Measurements from ENCODE around the gene ZNF341.
"Not testable (repeated sequence)": the region's sequence is repeated elsewhere in the genome, so short reads cannot be mapped to it uniquely, and the experiment has no call there.

The ZNF341 gene

GRCh38 chr20:33731693-33732165 lies at the start of gene ZNF341:
Gene ZNF341, plus strand, starts transcription at chr20:33731996. Its CDS starts 26 bp downstream, at chr20:33732022.
- DNase-seq (ENCODE audit: low spot score), result peak; percentile 87

DNA sequence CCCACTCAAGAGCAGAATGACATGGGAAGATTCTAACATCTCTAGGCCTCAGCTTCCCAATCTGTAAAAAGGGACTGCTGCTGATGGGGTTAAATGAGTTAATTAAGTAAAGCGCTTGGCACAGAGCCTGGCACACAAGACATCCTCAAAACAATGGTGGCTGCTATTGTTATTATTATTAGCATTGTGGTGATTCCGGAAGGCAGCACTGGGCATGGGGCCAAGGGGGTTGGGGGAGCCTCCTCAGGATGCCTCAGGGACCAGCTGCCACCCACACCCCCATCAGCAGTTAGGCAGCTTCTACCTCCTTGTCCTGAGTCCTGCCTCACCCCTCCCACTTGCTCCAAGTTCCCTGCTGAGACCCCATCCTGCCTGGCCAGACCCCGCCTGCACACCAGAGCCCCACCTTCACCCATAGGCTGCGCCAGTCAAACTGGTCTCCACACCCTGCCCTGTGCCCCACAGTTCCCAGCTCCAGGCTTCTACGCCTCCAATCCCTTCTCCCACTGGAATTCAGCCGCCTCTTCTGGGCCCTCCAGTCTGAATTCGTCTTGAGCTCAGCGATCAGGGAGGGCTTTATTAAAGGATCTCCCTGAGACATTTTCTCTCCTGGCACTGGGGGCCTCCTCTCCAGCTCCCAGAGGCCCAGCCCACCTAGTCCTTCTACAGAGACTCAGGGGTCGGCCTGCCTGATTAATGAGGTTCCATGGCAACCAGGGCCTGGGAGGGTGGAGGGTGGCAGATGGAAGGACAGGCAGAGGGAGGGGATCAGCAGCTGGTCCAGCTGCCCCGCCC lies 47.1 kb upstream of the ZNF341 start:
- DNase-seq (ENCODE audit: low spot score), result no peak

GRCh38 chr20:33685328-33686099 lies 46.3 kb upstream of the ZNF341 start:
- DNase-seq (ENCODE audit: low spot score), result peak; percentile 79

GRCh38 chr20:33686100-33686983 lies 45.5 kb upstream of the ZNF341 start, which contains the start of gene E2F1:
Gene E2F1, minus strand, starts transcription at chr20:33686385. Its CDS starts 121 bp downstream, at chr20:33686264.
- peak; percentile 100 for DNase-seq (ENCODE audit: low spot score)

- no peak for DNase-seq (ENCODE audit: low spot score)
These were observed 44.8 kb upstream of the ZNF341 start for GRCh38 chr20:33686984-33687366.

GRCh38 chr20:33687370-33687915 lies 44.4 kb upstream of the ZNF341 start:
- DNase-seq (ENCODE audit: low spot score), result no peak

- no peak for DNase-seq (ENCODE audit: low spot score)
These were observed 43.5 kb upstream of the ZNF341 start for GRCh38 chr20:33687993-33688937.

DNA sequence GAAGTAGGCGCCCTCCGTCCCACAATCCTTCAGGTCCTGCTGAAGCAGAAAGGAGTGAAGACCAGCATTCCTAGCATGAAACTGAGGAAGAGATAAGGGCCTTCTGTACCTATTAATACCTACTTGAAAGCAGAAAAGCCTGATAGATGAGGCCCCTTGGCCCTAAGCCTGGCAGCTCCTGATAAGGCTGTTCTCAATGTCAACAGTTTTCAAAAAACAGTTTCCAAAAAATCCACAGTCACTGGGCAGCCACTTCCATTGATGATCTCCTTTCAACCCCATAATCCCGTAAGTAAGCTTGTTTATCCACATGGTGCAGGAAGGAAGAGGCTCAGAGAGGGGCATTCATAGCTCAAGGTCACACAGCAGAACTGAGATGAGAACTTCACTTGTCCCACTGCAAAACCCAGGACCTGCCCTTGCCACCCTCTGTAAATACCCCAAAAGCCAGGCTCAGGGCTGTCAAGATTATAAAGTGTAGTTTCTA lies 42.8 kb upstream of the ZNF341 start:
- no peak for DNase-seq (ENCODE audit: low spot score)

- no peak for DNase-seq (ENCODE audit: low spot score)
These were observed 42.3 kb upstream of the ZNF341 start for GRCh38 chr20:33689493-33689892.

GRCh38 chr20:33689973-33690372 lies 41.8 kb upstream of the ZNF341 start:
- DNase-seq (ENCODE audit: low spot score), result no peak

- DNase-seq (ENCODE audit: low spot score), result no peak
These were observed 38.5 kb upstream of the ZNF341 start for GRCh38 chr20:33693289-33693688.

- DNase-seq (ENCODE audit: low spot score), result no peak
These were observed 37.8 kb upstream of the ZNF341 start for GRCh38 chr20:33693741-33694638.

GRCh38 chr20:33694639-33695012 lies 37.2 kb upstream of the ZNF341 start:
- no peak for DNase-seq (ENCODE audit: low spot score)

- no peak for DNase-seq (ENCODE audit: low spot score)
These were observed 35.3 kb upstream of the ZNF341 start for GRCh38 chr20:33696448-33696847.

DNA sequence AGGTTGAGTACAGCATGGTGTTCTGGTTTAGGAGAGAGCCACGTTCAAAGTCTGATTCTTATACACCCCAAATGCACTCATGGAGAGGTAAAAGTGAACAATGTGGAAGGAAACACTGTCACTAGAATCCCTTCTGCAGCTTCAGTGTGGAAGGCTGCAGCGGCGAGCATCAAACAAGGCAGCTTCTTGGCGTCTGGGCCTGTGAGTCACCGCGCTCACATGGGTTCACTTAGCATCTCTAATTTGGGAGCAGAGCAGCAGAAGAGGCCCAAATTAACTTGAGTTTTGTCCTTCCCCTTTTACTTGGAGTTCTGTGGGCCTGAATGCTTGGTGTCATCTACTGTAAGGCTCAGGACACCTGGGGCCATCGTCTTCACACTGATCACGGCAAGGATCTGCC lies 34.7 kb upstream of the ZNF341 start:
- no peak for DNase-seq (ENCODE audit: low spot score)

DNA sequence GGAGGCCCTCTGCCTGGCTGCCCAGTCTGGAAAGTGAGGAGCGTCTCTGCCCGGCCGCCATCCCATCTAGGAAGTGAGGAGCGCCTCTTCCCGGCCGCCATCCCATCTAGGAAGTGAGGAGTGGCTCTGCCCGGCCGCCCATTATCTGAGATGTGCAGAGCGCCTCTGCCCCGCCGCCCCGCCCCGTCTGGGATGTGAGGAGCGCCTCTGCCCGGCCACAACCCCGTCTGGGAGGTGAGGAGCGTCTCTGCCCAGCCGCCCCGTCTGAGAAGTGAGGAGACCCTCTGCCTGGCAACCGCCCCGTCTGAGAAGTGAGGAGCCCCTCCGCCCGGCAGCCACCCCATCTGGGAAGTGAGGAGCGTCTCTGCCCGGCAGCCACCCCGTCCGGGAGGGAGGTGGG lies 32.8 kb upstream of the ZNF341 start:
- DNase-seq (ENCODE audit: low spot score), result not testable (repeated sequence)

DNA sequence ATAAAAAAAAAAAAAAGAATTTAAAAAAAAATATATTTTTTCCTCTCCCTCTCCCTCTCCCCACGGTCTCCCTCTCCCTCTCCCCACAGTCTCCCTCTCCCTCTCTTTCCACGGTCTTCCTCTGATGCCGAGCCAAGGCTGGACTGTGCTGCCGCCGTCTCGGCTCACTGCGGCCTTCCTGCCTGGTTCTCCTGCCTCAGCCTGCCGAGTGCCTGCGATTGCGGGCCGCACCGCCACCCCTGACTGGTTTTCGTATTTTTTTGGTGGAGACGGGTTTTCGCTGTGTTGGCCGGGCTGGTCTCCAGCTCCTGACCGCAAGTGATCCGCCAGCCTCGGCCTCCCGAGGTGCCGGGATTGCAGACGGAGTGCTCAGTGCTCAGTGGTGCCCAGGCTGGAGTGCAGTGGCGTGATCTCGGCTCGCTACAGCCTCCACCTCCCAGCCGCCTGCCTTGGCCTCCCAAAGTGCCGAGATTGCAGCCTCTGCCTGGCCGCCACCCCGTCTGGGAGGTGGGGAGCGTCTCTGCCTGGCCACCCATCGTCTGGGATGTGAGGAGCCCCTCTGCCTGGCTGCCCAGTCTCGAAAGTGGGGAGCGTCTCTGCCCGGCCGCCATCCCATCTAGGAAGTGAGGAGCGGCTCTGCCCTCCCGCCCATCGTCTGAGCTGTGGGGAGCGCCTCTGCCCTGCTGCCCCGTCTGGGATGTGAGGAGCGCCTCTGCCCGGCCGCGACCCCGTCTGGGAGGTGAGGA lies 30.9 kb upstream of the ZNF341 start:
- not testable (repeated sequence) for DNase-seq (ENCODE audit: low spot score)

- no peak for DNase-seq (ENCODE audit: low spot score)
These were observed 30.0 kb upstream of the ZNF341 start for GRCh38 chr20:33701629-33702450.
